HepG2 (cell line): ENCODE data around the gene CDC42EP4. TPM values are rescaled to one million over a fixed set of nuclear protein-coding genes. Genes with fewer than 3 reads are reported as not detected.
A peak's percentile ranks its signal among the peaks of the same experiment; 100 is the strongest.

ENCODE experiments used
- ARID2 ChIP-seq: sonication (generic); formaldehyde crosslinking; IDR thresholded peaks from 2 replicates; pipeline ENCODE4 v1.8.1; 2022; ENCODE audit warnings: mild to moderate bottlenecking, missing genetic modification reagents, borderline replicate concordance
- ATF1 ChIP-seq: IDR thresholded peaks from 2 replicates; pipeline ENCODE4 v1.6.1; 2016; ENCODE audit warnings: mild to moderate bottlenecking, control low read depth
- DZIP1 ChIP-seq: sonication (generic); formaldehyde crosslinking; IDR thresholded peaks from 2 replicates; pipeline ENCODE4 v1.5.0; 2020; ENCODE audit warnings: mild to moderate bottlenecking, missing genetic modification reagents
- KLF11 ChIP-seq: IDR thresholded peaks from 2 replicates; pipeline ENCODE4 v1.6.1; 2016; ENCODE audit warnings: missing compliant biosample characterization
- KLF15 ChIP-seq: sonication (generic); formaldehyde crosslinking; IDR thresholded peaks from 2 replicates; pipeline ENCODE4 v1.8.1; 2023; ENCODE audit warnings: borderline replicate concordance, mild to moderate bottlenecking, inconsistent platforms, missing genetic modification reagents, mixed read lengths
- PRDM15 ChIP-seq: sonication (generic); formaldehyde crosslinking; IDR thresholded peaks from 2 replicates; pipeline ENCODE4 v1.4.0; 2020; ENCODE audit warnings: missing genetic modification reagents
- RBM22 ChIP-seq: fragments of 200-400 bp; formaldehyde crosslinking; optimal IDR thresholded peaks from 2 replicates; pipeline ENCODE3; 2017; ENCODE audit warnings: mild to moderate bottlenecking, low read length, moderate library complexity
- SP1 ChIP-seq, 2 experiments: fragments of 450-650 bp in 1 of 2; sonication (generic) in 1 of 2; formaldehyde crosslinking in 1 of 2; IDR thresholded peaks; 2 replicates each; pipeline versions ENCODE4 v1.4.0 to v1.6.1; 2016 to 2020; ENCODE audit warnings: missing genetic modification reagents in 1 of 2
- ZMAT5 ChIP-seq: sonication (generic); formaldehyde crosslinking; IDR thresholded peaks from 2 replicates; pipeline ENCODE4 v1.5.0; 2020; ENCODE audit warnings: mild to moderate bottlenecking, low read depth, missing genetic modification reagents, borderline replicate concordance
- ZNF629 ChIP-seq: sonication (generic); formaldehyde crosslinking; conservative IDR thresholded peaks from 2 replicates; pipeline ENCODE4 v1.5.0; 2020; ENCODE audit warnings: missing genetic modification reagents
- polyA plus RNA-seq, 8 experiments: library from polyadenylated mRNA; depleted of rRNA in 3 of 8; stranded (reverse) in 7 of 8; unstranded in 1 of 8; fragments of >200 nt; fragmentation: Illumina TruSeq in 4 of 8; extraction: Trizol in 4 of 8; gene quantifications; 2 replicates each; pipeline versions ENCODE4 v1.2.1 to v1.2.3, GENCODE V29; 2011 to 2016; ENCODE audit warnings: low read depth in 4 of 8, missing spikeins in 1 of 8, mixed read lengths in 1 of 8; ENCODE audit not compliant: insufficient read depth in 1 of 8
- total RNA-seq, 5 experiments: library from RNA; depleted of rRNA; stranded (reverse); fragments of >200 nt; fragmentation: Illumina TruSeq; extraction: Trizol; gene quantifications; 2 replicates each; pipeline ENCODE4 v1.2.3, GENCODE V29; 2016; ENCODE audit warnings: low read depth in 1 of 5
- TF ChIP-seq, protein P1 (sequence below), 2 experiments: sonication (generic) in 1 of 2; formaldehyde crosslinking in 1 of 2; IDR thresholded peaks; 2 replicates each; pipeline versions ENCODE4 v1.6.1 to v1.9.0; 2014 to 2022; ENCODE audit warnings: antibody characterized with exemption in 1 of 2, borderline replicate concordance in 1 of 2, inconsistent platforms in 1 of 2, low read depth in 1 of 2, missing genetic modification reagents in 1 of 2
- TF ChIP-seq, protein P2 (sequence below): sonication (generic); formaldehyde crosslinking; conservative IDR thresholded peaks from 2 replicates; pipeline ENCODE4 v1.4.0; 2020; ENCODE audit warnings: missing genetic modification reagents

The CDC42EP4 gene
- total and polyA plus RNA-seq, 2 of the 13 experiments (the other 11 are each of a cell fraction or from before 2014, with no cell fraction given), result 19.0 to 54.0 TPM

GRCh38 chr17:73261952-73262675 lies 49.7 kb downstream of the CDC42EP4 start (continued):
- TF ChIP-seq, protein P1, sequence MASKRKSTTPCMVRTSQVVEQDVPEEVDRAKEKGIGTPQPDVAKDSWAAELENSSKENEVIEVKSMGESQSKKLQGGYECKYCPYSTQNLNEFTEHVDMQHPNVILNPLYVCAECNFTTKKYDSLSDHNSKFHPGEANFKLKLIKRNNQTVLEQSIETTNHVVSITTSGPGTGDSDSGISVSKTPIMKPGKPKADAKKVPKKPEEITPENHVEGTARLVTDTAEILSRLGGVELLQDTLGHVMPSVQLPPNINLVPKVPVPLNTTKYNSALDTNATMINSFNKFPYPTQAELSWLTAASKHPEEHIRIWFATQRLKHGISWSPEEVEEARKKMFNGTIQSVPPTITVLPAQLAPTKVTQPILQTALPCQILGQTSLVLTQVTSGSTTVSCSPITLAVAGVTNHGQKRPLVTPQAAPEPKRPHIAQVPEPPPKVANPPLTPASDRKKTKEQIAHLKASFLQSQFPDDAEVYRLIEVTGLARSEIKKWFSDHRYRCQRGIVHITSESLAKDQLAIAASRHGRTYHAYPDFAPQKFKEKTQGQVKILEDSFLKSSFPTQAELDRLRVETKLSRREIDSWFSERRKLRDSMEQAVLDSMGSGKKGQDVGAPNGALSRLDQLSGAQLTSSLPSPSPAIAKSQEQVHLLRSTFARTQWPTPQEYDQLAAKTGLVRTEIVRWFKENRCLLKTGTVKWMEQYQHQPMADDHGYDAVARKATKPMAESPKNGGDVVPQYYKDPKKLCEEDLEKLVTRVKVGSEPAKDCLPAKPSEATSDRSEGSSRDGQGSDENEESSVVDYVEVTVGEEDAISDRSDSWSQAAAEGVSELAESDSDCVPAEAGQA (IDR thresholded peaks at IDR 0.05; ENCODE audit: low read depth), result 0 out of 2 replicates have a peak, but pooled peaks have one; percentile 12
- TF ChIP-seq, protein P1 (CRISPR knock-in tag; IDR thresholded peaks at IDR 0.05; ENCODE audit: borderline replicate concordance), result 0 out of 2 replicates have a peak, but pooled peaks have one; percentile 12
- peak; percentile 29; the same call in 1 of the 2 replicates for TF ChIP-seq PRDM15 (CRISPR knock-in tag)
- TF ChIP-seq ZMAT5, result no peak
- TF ChIP-seq SP1 (IDR thresholded peaks at IDR 0.05), result no peak
- peak; percentile 69 for TF ChIP-seq SP1 (CRISPR knock-in tag; IDR thresholded peaks at IDR 0.05)
- TF ChIP-seq, protein P2, sequence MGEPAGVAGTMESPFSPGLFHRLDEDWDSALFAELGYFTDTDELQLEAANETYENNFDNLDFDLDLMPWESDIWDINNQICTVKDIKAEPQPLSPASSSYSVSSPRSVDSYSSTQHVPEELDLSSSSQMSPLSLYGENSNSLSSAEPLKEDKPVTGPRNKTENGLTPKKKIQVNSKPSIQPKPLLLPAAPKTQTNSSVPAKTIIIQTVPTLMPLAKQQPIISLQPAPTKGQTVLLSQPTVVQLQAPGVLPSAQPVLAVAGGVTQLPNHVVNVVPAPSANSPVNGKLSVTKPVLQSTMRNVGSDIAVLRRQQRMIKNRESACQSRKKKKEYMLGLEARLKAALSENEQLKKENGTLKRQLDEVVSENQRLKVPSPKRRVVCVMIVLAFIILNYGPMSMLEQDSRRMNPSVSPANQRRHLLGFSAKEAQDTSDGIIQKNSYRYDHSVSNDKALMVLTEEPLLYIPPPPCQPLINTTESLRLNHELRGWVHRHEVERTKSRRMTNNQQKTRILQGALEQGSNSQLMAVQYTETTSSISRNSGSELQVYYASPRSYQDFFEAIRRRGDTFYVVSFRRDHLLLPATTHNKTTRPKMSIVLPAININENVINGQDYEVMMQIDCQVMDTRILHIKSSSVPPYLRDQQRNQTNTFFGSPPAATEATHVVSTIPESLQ (CRISPR knock-in tag), result peak; percentile 28; the same call in 1 of the 2 replicates
- TF ChIP-seq DZIP1 (CRISPR knock-in tag), result no peak
- TF ChIP-seq KLF15 (CRISPR knock-in tag), result no peak; the same call in 1 of the 2 replicates
- no peak for TF ChIP-seq ATF1 (CRISPR knock-in tag)
- TF ChIP-seq ZNF629 (CRISPR knock-in tag), result peak; percentile 48
- no peak for TF ChIP-seq RBM22
- TF ChIP-seq KLF11 (CRISPR knock-in tag), result peak; percentile 40; the same call in 1 of the 2 replicates
- no peak; the same call in 1 of the 2 replicates for TF ChIP-seq ARID2
